ENCODE results near the gene DUSP10.

- TF ChIP-seq CTCF (IDR thresholded peaks at IDR 0.05) (no peak), POLR2A (IDR thresholded peaks at IDR 0.05) (no peak)
Measured at GRCh38 chr1:221747839-221748238, 6.0 kb upstream of the DUSP10 start.
